Endothelial cell of umbilical vein (primary cell): ENCODE results near the gene ANO1. TPM values are rescaled to one million over a fixed set of nuclear protein-coding genes. Genes with fewer than 3 reads are reported as not detected.

Source experiments
- BruUV-seq: library from RNA; stranded (reverse); fragments of 400-500 nt; replicated peaks from 2 replicates; lab custom pipeline; 2021; lab: Mats Ljungman, UMichigan
- CTCF ChIA-PET: fragments of 300-600, 350-600 bp; sonication (Branson Sonifier 250); formaldehyde crosslinking; loops from one replicate; lab custom pipeline; 2021; ENCODE audit warnings: antibody characterized with exemption, inconsistent platforms; lab: Charles Lee
- POLR2A ChIA-PET: fragments of 300-600, 350-600 bp; sonication (Branson Sonifier 250); formaldehyde crosslinking; loops from one replicate; lab custom pipeline; 2021; ENCODE audit warnings: antibody characterized with exemption, inconsistent platforms; lab: Charles Lee
- DNase-seq: peaks from one replicate; pipeline ENCODE4 v3.0.0-alpha.2; 2011; ENCODE audit warnings: low read depth, low spot score
- FAIRE-seq: peaks from 2 replicates; lab custom pipeline; 2011; peaks lifted over from hg19 to GRCh38; lab: Jason Lieb, UNC
- H2AFZ ChIP-seq: 2 replicates; pipeline ENCODE4 v1.6.0; 2012; ENCODE audit warnings: low read depth, low read length, control low read depth, inconsistent platforms
- H3K27ac ChIP-seq: 2 replicates; pipeline ENCODE4 v1.5.1; 2011; ENCODE audit warnings: low read depth, mild to moderate bottlenecking, control low read depth, low read length, moderate library complexity; ENCODE audit not compliant: insufficient read depth
- H3K27me3 ChIP-seq, 2 experiments: 2 replicates each; pipeline versions ENCODE4 v1.6.0 to v1.6.1; 2011; ENCODE audit warnings: low read length in 2 of 2, mixed read lengths in 1 of 2; ENCODE audit not compliant: control insufficient read depth in 2 of 2, insufficient read depth in 2 of 2
- H3K36me3 ChIP-seq, 2 experiments: 2 replicates in 1 of 2; 3 replicates in 1 of 2; pipeline ENCODE4 v1.5.1; 2011; ENCODE audit warnings: low read length in 2 of 2, mild to moderate bottlenecking in 1 of 2, moderate library complexity in 1 of 2; ENCODE audit not compliant: control insufficient read depth in 2 of 2, insufficient read depth in 2 of 2; ENCODE audit errors: extremely low read depth in 1 of 2
- H3K4me1 ChIP-seq: 3 replicates; pipeline ENCODE4 v1.5.1; 2011; ENCODE audit warnings: mild to moderate bottlenecking, low read length; ENCODE audit not compliant: control insufficient read depth, insufficient read depth; ENCODE audit errors: extremely low read depth
- H3K4me2 ChIP-seq: 2 replicates; pipeline ENCODE4 v1.6.1; 2011; ENCODE audit warnings: low read length, control low read depth, mixed read lengths; ENCODE audit not compliant: insufficient read depth
- H3K4me3 ChIP-seq, 3 experiments: fragments of 200-600 bp in 1 of 3; sonication (generic), shearing (Covaris generic) in 1 of 3; replicated peaks in 1 of 3; 2 replicates each; pipeline ENCODE4 v1.5.1; 2011 to 2016; ENCODE audit warnings: control low read depth in 3 of 3, low read length in 3 of 3, mild to moderate bottlenecking in 2 of 3, inconsistent platforms in 1 of 3, low read depth in 1 of 3, moderate library complexity in 1 of 3; ENCODE audit not compliant: insufficient read depth in 1 of 3
- H3K79me2 ChIP-seq: 2 replicates; pipeline ENCODE4 v1.6.0; 2012; ENCODE audit warnings: low read length, inconsistent platforms; ENCODE audit not compliant: control insufficient read depth, insufficient read depth
- H3K9ac ChIP-seq: replicated peaks from 2 replicates; pipeline ENCODE3; 2011; ENCODE audit warnings: low read length, control low read depth; ENCODE audit not compliant: insufficient read depth; ENCODE audit errors: extremely low read depth
- H3K9me1 ChIP-seq: replicated peaks from 3 replicates; pipeline ENCODE4 v1.6.0; 2011; ENCODE audit warnings: mild to moderate bottlenecking, low read length; ENCODE audit not compliant: control insufficient read depth, insufficient read depth; ENCODE audit errors: extremely low read depth
- H3K9me3 ChIP-seq: replicated peaks from 2 replicates; pipeline ENCODE4 v1.5.1; 2012; ENCODE audit warnings: low read length, inconsistent platforms; ENCODE audit not compliant: control insufficient read depth, insufficient read depth
- H4K20me1 ChIP-seq: replicated peaks from 2 replicates; pipeline ENCODE3; 2011; ENCODE audit warnings: mild to moderate bottlenecking, low read length; ENCODE audit not compliant: control insufficient read depth, insufficient read depth; ENCODE audit errors: extremely low read depth
- CTCF ChIP-seq, 2 donors: IDR thresholded peaks; 1 replicate in 1 of 2; 2 replicates in 1 of 2; pipeline ENCODE4 v1.5.1; 2011; ENCODE audit warnings: low read length in 2 of 2, mild to moderate bottlenecking in 2 of 2, moderate library complexity in 2 of 2, control low read depth in 1 of 2, inconsistent platforms in 1 of 2, low read depth in 1 of 2; ENCODE audit not compliant: insufficient read depth in 1 of 2; ENCODE audit errors: extremely low read depth in 1 of 2
- EZH2 ChIP-seq: IDR thresholded peaks from 2 replicates; pipeline ENCODE4 v1.6.1; 2012; ENCODE audit warnings: borderline replicate concordance, low read depth, mild to moderate bottlenecking, moderate library complexity, low read length, inconsistent platforms; ENCODE audit not compliant: severe bottlenecking
- FOS ChIP-seq: IDR thresholded peaks from 2 replicates; pipeline ENCODE4 v1.6.1; 2011; ENCODE audit warnings: mild to moderate bottlenecking, low read length, moderate library complexity, borderline replicate concordance; ENCODE audit not compliant: insufficient read depth
- GATA2 ChIP-seq: IDR thresholded peaks from 2 replicates; pipeline ENCODE4 v1.7.0; 2011; ENCODE audit warnings: low read depth, mild to moderate bottlenecking, moderate library complexity, mixed read lengths, low read length; ENCODE audit not compliant: insufficient read length, insufficient read depth
- JUN ChIP-seq: IDR thresholded peaks from 2 replicates; pipeline ENCODE4 v1.6.1; 2011; ENCODE audit warnings: borderline replicate concordance, low read depth; ENCODE audit not compliant: insufficient read length, insufficient read depth
- MYC ChIP-seq: IDR thresholded peaks from one replicate; pipeline ENCODE4 v1.6.1; 2011; ENCODE audit warnings: mild to moderate bottlenecking, low read depth, low read length
- POLR2A ChIP-seq: IDR thresholded peaks from 2 replicates; pipeline ENCODE4 v1.6.1; 2012; ENCODE audit warnings: low read depth, mild to moderate bottlenecking, control low read depth, low read length
- POLR2AphosphoS5 ChIP-seq: IDR thresholded peaks from 2 replicates; pipeline ENCODE4 v1.6.1; 2012; ENCODE audit warnings: low read depth, mild to moderate bottlenecking, control low read depth, low read length, moderate library complexity; ENCODE audit not compliant: insufficient read depth
- dilution Hi-C: fragments of 300-500 bp; cut with MboI; formaldehyde crosslinking; loops from one replicate; pipeline ENCODE4 v1.15.0; 2019; ENCODE audit warnings: low sequenced_read_pairs; ENCODE audit not compliant: extremely low pct_ligation_motif_present
- intact Hi-C: fragments of 100-400 bp; cut with micrococcal nuclease; formaldehyde crosslinking; loops from one replicate; pipeline ENCODE4 v1.10.0; 2022
- polyA plus RNA-seq, 4 experiments: library from polyadenylated mRNA; depleted of rRNA in 3 of 4; stranded (reverse) in 3 of 4; unstranded in 1 of 4; fragments of >200 nt; gene quantifications; 2 replicates each; pipeline versions ENCODE4 v1.2.1 to v1.2.3, GENCODE V29; 2011 to 2012; ENCODE audit warnings: missing spikeins in 1 of 4
- total RNA-seq: library from RNA; stranded (reverse); gene quantifications from 2 replicates; pipeline ENCODE4 v1.2.3, GENCODE V29; 2021
- TF ChIP-seq, protein P1 (sequence below): IDR thresholded peaks from 2 replicates; pipeline ENCODE4 v1.6.1; 2011; ENCODE audit not compliant: insufficient read depth, insufficient read length

The ANO1 gene
- total and polyA plus RNA-seq, 2 donors (not counting 3 experiments of a cell fraction or from before 2014, with no cell fraction given), result 0.03 to 0.40 TPM

DNA sequence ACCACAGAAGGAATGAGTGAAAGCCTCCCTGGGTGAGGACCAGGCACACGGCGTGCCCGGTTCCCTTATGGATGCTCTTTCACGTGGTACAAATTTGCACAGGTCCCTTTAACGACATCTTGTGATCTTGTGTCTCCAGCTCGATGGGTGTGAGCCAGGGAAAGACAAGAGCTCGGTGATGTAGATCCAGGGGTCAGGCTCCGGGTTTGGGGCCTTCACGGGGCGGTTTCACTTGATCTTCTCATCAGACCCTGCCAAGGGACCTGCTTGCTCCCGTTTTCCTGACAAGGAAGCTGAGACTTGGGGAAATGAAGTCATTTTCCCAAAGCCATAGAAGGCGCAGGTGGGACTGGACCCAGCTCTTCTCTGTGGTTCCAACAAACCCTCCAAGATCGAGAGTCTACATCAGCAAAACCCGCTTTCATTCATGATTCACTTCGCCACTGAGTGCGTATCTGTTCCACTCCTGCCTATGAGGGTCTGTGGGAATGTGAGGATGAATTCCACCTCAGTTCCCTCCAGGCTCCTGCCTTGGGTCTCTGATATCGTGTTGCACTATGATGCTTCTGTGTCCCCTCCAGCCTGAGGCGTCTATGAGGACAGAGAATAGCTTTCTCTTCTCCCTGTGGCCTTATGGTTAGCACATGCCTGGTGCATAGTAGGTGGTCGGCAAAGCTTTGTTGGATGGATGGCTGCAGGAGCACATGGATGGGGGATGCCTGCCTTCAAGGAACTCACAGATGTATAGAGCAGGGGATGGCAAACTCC, 45.0 kb upstream of the ANO1 start:
- CTCF ChIA-PET, result no interaction called here
- H2AFZ ChIP-seq, result no peak overlapping the region
- BruUV-seq, result no TSS peak

More for the DNA sequence above, 45.0 kb upstream of the ANO1 start:
- H3K27me3 ChIP-seq, result no peaks in the 10 kb centered on the region
- no peak for FAIRE-seq
- H3K9ac ChIP-seq, result no peak overlapping the region
- no peaks in the 10 kb centered on the region for H3K9me1 ChIP-seq
- no peak for DNase-seq
- TF ChIP-seq GATA2 (no peak), JUN (no peak), CTCF (IDR thresholded peaks at IDR 0.05; ENCODE audit: extremely low read depth in 1 of 2, insufficient read depth in 1 of 2, low read depth in 1 of 2, low read length in 2 of 2) (no peak), MYC (no peak), POLR2A (no peak), FOS (no peak), EZH2 (no peak), POLR2AphosphoS5 (no peak)
- TF ChIP-seq, protein P1, sequence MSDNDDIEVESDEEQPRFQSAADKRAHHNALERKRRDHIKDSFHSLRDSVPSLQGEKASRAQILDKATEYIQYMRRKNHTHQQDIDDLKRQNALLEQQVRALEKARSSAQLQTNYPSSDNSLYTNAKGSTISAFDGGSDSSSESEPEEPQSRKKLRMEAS, result no peak
- H3K4me1 ChIP-seq, result no peaks in the 10 kb centered on the region
- no peaks in the 10 kb centered on the region for H3K79me2 ChIP-seq
- no peaks in the 10 kb centered on the region for H3K9me3 ChIP-seq
- intact Hi-C loops, result no loop called here
- no peak overlapping the region for H3K27ac ChIP-seq
- no peaks in the 10 kb centered on the region for H3K36me3 ChIP-seq
- POLR2A ChIA-PET, result no interaction called here
- dilution Hi-C loops, result no loop called here
- no peak overlapping the region for H3K4me2 ChIP-seq
- no peak overlapping the region for H3K4me3 ChIP-seq
- H4K20me1 ChIP-seq, result no peaks in the 10 kb centered on the region
